ENCODE data around the gene EFNA3. TPM values are rescaled to one million over a fixed set of nuclear protein-coding genes. Genes with fewer than 3 reads are reported as not detected.

The EFNA3 gene
- total and polyA plus RNA-seq, 4 donors: 0.41 to 3.2 (median 1.8) TPM; not detected in 1

GRCh38 chr1:155122308-155122707 lies 43.7 kb downstream of the EFNA3 start:
- H3K4me1 ChIP-seq (ENCODE audit: control insufficient read depth in 1 of 2, insufficient read depth in 2 of 2, low read length in 2 of 2): no peaks in the 10 kb centered on the region
- no peaks in the 10 kb centered on the region for H3K9me3 ChIP-seq (ENCODE audit: control insufficient read depth, low read length)
- intact Hi-C loops (cut with DNase I): no loop called here
- no peaks in the 10 kb centered on the region for H3K27me3 ChIP-seq (ENCODE audit: control insufficient read depth in 1 of 2, insufficient read depth in 2 of 2, low read length in 1 of 2)
- no peak for DNase-seq
- no peak overlapping the region for H3K27ac ChIP-seq (ENCODE audit: low read depth in 1 of 2, low read length in 2 of 2)
- 76 to 86% methylated on average over 2 of the region's 2 CpGs for WGBS, 2 donors
- no peaks in the 10 kb centered on the region for H3K36me3 ChIP-seq (ENCODE audit: control insufficient read depth in 1 of 2, insufficient read depth in 2 of 2, low read length in 1 of 2)
- no peak for ATAC-seq (ENCODE audit: low FRiP score)
- no peak overlapping the region for H3K4me3 ChIP-seq (ENCODE audit: low read length in 2 of 2)

DNA sequence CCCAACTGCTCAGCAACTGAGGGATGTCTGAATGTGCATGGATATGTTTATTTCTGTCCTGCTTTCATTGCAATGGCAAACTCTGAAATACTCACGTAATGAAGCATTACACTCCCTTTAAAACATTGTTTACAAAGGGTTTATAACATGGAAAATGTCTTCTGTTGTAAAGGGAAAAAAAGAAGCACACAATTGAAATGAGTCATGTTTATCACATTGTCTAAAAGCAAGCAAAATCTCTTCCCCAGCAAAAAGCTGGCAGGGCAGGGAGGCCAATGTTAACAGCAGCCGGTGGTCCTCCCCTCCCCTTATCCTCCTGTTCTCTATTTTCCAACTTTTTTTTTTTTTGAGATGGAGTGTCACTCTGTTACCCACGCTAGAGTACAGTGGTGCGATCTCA lies 45.2 kb downstream of the EFNA3 start:
- no peak overlapping the region for H3K4me3 ChIP-seq (ENCODE audit: low read length in 2 of 2)
- H3K27me3 ChIP-seq (ENCODE audit: control insufficient read depth in 1 of 2, insufficient read depth in 2 of 2, low read length in 1 of 2): no peaks in the 10 kb centered on the region
- H3K36me3 ChIP-seq (ENCODE audit: control insufficient read depth in 1 of 2, insufficient read depth in 2 of 2, low read length in 1 of 2): no peaks in the 10 kb centered on the region
- H3K4me1 ChIP-seq (ENCODE audit: control insufficient read depth in 1 of 2, insufficient read depth in 2 of 2, low read length in 2 of 2): no peaks in the 10 kb centered on the region
- H3K27ac ChIP-seq (ENCODE audit: low read depth in 1 of 2, low read length in 2 of 2): no peak overlapping the region
- no peak for ATAC-seq (ENCODE audit: low FRiP score)
- DNase-seq: no peak
- WGBS, 2 donors: 53 to 64% methylated on average over 4 of the region's 4 CpGs
- intact Hi-C loops (cut with DNase I): no loop called here
- no peaks in the 10 kb centered on the region for H3K9me3 ChIP-seq (ENCODE audit: control insufficient read depth, low read length)

- Histone ChIP-seq H3K4me3 (ENCODE audit: low read length in 2 of 2) (no peak overlapping the region), H3K9me3 (ENCODE audit: control insufficient read depth, low read length) (no peaks in the 10 kb centered on the region), H3K36me3 (ENCODE audit: control insufficient read depth in 1 of 2, insufficient read depth in 2 of 2, low read length in 1 of 2) (no peaks in the 10 kb centered on the region), H3K27ac (ENCODE audit: low read depth in 1 of 2, low read length in 2 of 2) (no peak overlapping the region), H3K27me3 (ENCODE audit: control insufficient read depth in 1 of 2, insufficient read depth in 2 of 2, low read length in 1 of 2) (no peaks in the 10 kb centered on the region), H3K4me1 (ENCODE audit: control insufficient read depth in 1 of 2, insufficient read depth in 2 of 2, low read length in 2 of 2) (no peaks in the 10 kb centered on the region)
- no peak for DNase-seq
- no peak for ATAC-seq (ENCODE audit: low FRiP score)
- WGBS, 2 donors: 83 to 86% methylated on average over 16 of the region's 16 CpGs
- intact Hi-C loops (cut with DNase I): loop anchor here (5.0 kb wide), 1 partner anchor 32 kb away; no protein-coding TSS in a partner anchor
These were observed 46.1 kb downstream of the EFNA3 start for GRCh38 chr1:155124503-155125463.

- Histone ChIP-seq H3K36me3 (ENCODE audit: control insufficient read depth in 1 of 2, insufficient read depth in 2 of 2, low read length in 1 of 2) (no peaks in the 10 kb centered on the region), H3K4me3 (ENCODE audit: low read length in 2 of 2) (no peak overlapping the region), H3K27ac (ENCODE audit: low read depth in 1 of 2, low read length in 2 of 2) (no peak overlapping the region), H3K4me1 (ENCODE audit: control insufficient read depth in 1 of 2, insufficient read depth in 2 of 2, low read length in 2 of 2) (no peaks in the 10 kb centered on the region), H3K9me3 (ENCODE audit: control insufficient read depth, low read length) (no peaks in the 10 kb centered on the region), H3K27me3 (ENCODE audit: control insufficient read depth in 1 of 2, insufficient read depth in 2 of 2, low read length in 1 of 2) (no peaks in the 10 kb centered on the region)
- 79 to 85% methylated on average over 11 of the region's 11 CpGs for WGBS, 2 donors
- intact Hi-C loops (cut with DNase I): loop anchor here (5.0 kb wide), 1 partner anchor 33 kb away; no protein-coding TSS in a partner anchor
- DNase-seq (no peak), ATAC-seq (ENCODE audit: low FRiP score) (no peak)
These were observed 46.9 kb downstream of the EFNA3 start for GRCh38 chr1:155125511-155125945.

DNA sequence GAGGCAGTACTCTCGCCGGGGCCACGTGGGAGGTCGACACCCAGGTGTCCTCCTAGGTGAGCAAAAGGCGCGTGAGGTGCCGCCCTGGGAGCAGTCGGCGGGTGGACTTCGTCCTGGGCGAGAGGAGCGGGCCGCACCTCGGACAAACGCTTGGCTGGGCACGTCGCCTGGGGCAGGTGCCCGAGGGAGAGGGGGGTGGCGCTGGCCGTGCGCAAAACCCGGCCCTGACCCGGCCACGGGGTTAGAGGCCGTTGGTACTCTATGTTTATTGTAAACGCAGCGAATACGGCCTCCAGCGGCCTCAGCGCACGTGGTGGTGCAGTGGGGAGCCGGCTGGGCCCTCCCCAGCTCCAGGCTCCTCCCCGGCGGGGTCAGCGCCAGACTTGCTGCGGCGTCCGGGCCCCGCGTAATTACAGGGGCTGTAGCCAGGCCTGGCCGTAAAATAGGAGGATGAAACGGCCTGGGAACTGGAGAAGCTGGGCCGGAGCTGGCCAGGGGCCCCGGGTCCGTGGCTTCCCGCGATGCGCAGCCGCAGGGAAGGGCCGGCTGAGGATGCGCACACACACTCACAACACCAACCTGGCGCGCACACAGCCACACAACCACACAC lies 47.4 kb downstream of the EFNA3 start:
- intact Hi-C loops (cut with DNase I): loop anchor here (5.0 kb wide), 1 partner anchor 34 kb away; no protein-coding TSS in a partner anchor
- ATAC-seq (ENCODE audit: low FRiP score): peak; percentile 70

GRCh38 chr1:155126556-155127104 lies 48.0 kb downstream of the EFNA3 start:
- Histone ChIP-seq H3K4me1 (ENCODE audit: control insufficient read depth in 1 of 2, insufficient read depth in 2 of 2, low read length in 2 of 2) (no peaks in the 10 kb centered on the region), H3K27me3 (ENCODE audit: control insufficient read depth in 1 of 2, insufficient read depth in 2 of 2, low read length in 1 of 2) (no peaks in the 10 kb centered on the region), H3K9me3 (ENCODE audit: control insufficient read depth, low read length) (no peaks in the 10 kb centered on the region), H3K36me3 (ENCODE audit: control insufficient read depth in 1 of 2, insufficient read depth in 2 of 2, low read length in 1 of 2) (no peaks in the 10 kb centered on the region), H3K27ac (ENCODE audit: low read depth in 1 of 2, low read length in 2 of 2) (no peak overlapping the region), H3K4me3 (ENCODE audit: low read length in 2 of 2) (no peak overlapping the region)
- peak; percentile 9 for ATAC-seq (ENCODE audit: low FRiP score)
- intact Hi-C loops (cut with DNase I): loop anchor here (5.0 kb wide), 1 partner anchor 34 kb away; no protein-coding TSS in a partner anchor
- no peak for DNase-seq
- 0 to 1% methylated on average over 29 to 32 of the region's 32 CpGs for whole genome bisulfite sequencing, 2 donors

More for the DNA sequence above, 47.4 kb downstream of the EFNA3 start:
- H3K4me1 ChIP-seq (ENCODE audit: control insufficient read depth in 1 of 2, insufficient read depth in 2 of 2, low read length in 2 of 2): no peaks in the 10 kb centered on the region
- no peaks in the 10 kb centered on the region for H3K27me3 ChIP-seq (ENCODE audit: control insufficient read depth in 1 of 2, insufficient read depth in 2 of 2, low read length in 1 of 2)
- H3K27ac ChIP-seq (ENCODE audit: low read depth in 1 of 2, low read length in 2 of 2): no peak overlapping the region
- WGBS, 2 donors: 24 to 26% methylated on average over 53 of the region's 53 CpGs
- no peak overlapping the region for H3K4me3 ChIP-seq (ENCODE audit: low read length in 2 of 2)
- no peaks in the 10 kb centered on the region for H3K36me3 ChIP-seq (ENCODE audit: control insufficient read depth in 1 of 2, insufficient read depth in 2 of 2, low read length in 1 of 2)
- H3K9me3 ChIP-seq (ENCODE audit: control insufficient read depth, low read length): no peaks in the 10 kb centered on the region
- DNase-seq: peak; percentile 66 to 82

- Histone ChIP-seq H3K27me3 (ENCODE audit: control insufficient read depth in 1 of 2, insufficient read depth in 2 of 2, low read length in 1 of 2) (no peaks in the 10 kb centered on the region), H3K36me3 (ENCODE audit: control insufficient read depth in 1 of 2, insufficient read depth in 2 of 2, low read length in 1 of 2) (no peaks in the 10 kb centered on the region), H3K4me1 (ENCODE audit: control insufficient read depth in 1 of 2, insufficient read depth in 2 of 2, low read length in 2 of 2) (no peaks in the 10 kb centered on the region), H3K9me3 (ENCODE audit: control insufficient read depth, low read length) (no peaks in the 10 kb centered on the region), H3K4me3 (ENCODE audit: low read length in 2 of 2) (peak within 1 kb of the TSS; percentile 1 to 18), H3K27ac (ENCODE audit: low read depth in 1 of 2, low read length in 2 of 2) (no peak within 1 kb of the TSS)
- ATAC-seq (ENCODE audit: low FRiP score): peak; percentile 72
- intact Hi-C loops (cut with DNase I): loop anchor here (5.0 kb wide), 1 partner anchor 35 kb away; no protein-coding TSS in a partner anchor
- WGBS, 2 donors: 0% methylated on average over 50 to 76 of the region's 76 CpGs
- DNase-seq: peak; percentile 71 to 88
These were observed 48.7 kb downstream of the EFNA3 start, which contains the start of gene EFNA1 for GRCh38 chr1:155127105-155127966. Gene EFNA1, plus strand, starts transcription at chr1:155127876. Its CDS starts 102 bp downstream, at chr1:155127978.

All from aorta (tissue), 5 donors.